OCI-LY7 (cell line): ENCODE data around the gene CERK. TPM values are rescaled to one million over a fixed set of nuclear protein-coding genes. Genes with fewer than 3 reads are reported as not detected.

Experiments
- BruUV-seq: library from RNA; stranded (reverse); fragments of 400-500 nt; replicated peaks from 2 replicates; lab custom pipeline; 2021; lab: Mats Ljungman, UMichigan
- CTCF ChIA-PET: fragments of 300-600 bp; sonication (Branson Sonifier 250); formaldehyde crosslinking; loops from one replicate; lab custom pipeline; 2022; ENCODE audit warnings: antibody characterized with exemption; ENCODE audit not compliant: unreplicated experiment; lab: Charles Lee
- POLR2A ChIA-PET: fragments of 300-600 bp; sonication (Branson Sonifier 250); formaldehyde crosslinking; loops from one replicate; lab custom pipeline; 2022; ENCODE audit warnings: antibody characterized with exemption; lab: Charles Lee
- DNase-seq: peaks from one replicate; pipeline ENCODE4 v3.0.0-alpha.2; 2015; ENCODE audit warnings: low spot score
- H2AFZ ChIP-seq: fragments of 200-600 bp; sonication (generic), shearing (Covaris generic); 2 replicates; pipeline ENCODE4 v1.6.1; 2014; ENCODE audit warnings: mild to moderate bottlenecking, antibody characterized with exemption, low read length, moderate library complexity
- H3K27ac ChIP-seq: fragments of 200-600 bp; sonication (generic); 2 replicates; pipeline ENCODE4 v1.5.1; 2014; ENCODE audit warnings: mixed run types, low read depth, mild to moderate bottlenecking, moderate library complexity, low read length, inconsistent platforms; ENCODE audit not compliant: poor library complexity, severe bottlenecking
- H3K36me3 ChIP-seq: fragments of 200-600 bp; sonication (generic); 2 replicates; pipeline ENCODE4 v1.6.1; 2014; ENCODE audit warnings: mild to moderate bottlenecking, antibody characterized with exemption, low read length, moderate library complexity, mixed read lengths; ENCODE audit not compliant: insufficient read depth
- H3K4me1 ChIP-seq: fragments of 200-600 bp; sonication (generic); 2 replicates; pipeline ENCODE4 v1.5.1; 2014; ENCODE audit warnings: mild to moderate bottlenecking, low read length; ENCODE audit not compliant: insufficient read depth, poor library complexity, severe bottlenecking
- H3K4me2 ChIP-seq: fragments of 200-600 bp; sonication (generic); 2 replicates; pipeline ENCODE4 v1.6.1; 2014; ENCODE audit warnings: mild to moderate bottlenecking, low read length
- H3K4me3 ChIP-seq: fragments of 200-600 bp; sonication (generic); 2 replicates; pipeline ENCODE4 v1.5.1; 2014; ENCODE audit warnings: mild to moderate bottlenecking, low read depth, low read length; ENCODE audit not compliant: poor library complexity, severe bottlenecking
- H3K79me2 ChIP-seq: fragments of 200-600 bp; sonication (generic); 2 replicates; pipeline ENCODE4 v1.6.1; 2016; ENCODE audit warnings: low read depth, mild to moderate bottlenecking, low read length, moderate library complexity, mixed read lengths; ENCODE audit not compliant: insufficient read depth
- H3K9me2 ChIP-seq: fragments of 200-600 bp; sonication (generic); 2 replicates; pipeline ENCODE4 v1.6.1; 2016; ENCODE audit warnings: mild to moderate bottlenecking, low read length, mixed read lengths; ENCODE audit not compliant: insufficient read depth
- H3K9me3 ChIP-seq: fragments of 200-600 bp; sonication (generic); 2 replicates; pipeline ENCODE4 v1.6.1; 2014; ENCODE audit warnings: mild to moderate bottlenecking, mixed run types, low read length, mixed read lengths
- H4K20me1 ChIP-seq: fragments of 200-600 bp; sonication (generic); 2 replicates; pipeline ENCODE4 v1.6.1; 2014; ENCODE audit warnings: mild to moderate bottlenecking, antibody characterized with exemption, low read length, moderate library complexity, mixed read lengths; ENCODE audit not compliant: insufficient read depth
- EZH2phosphoT487 ChIP-seq: fragments of 200-600 bp; sonication (generic); IDR thresholded peaks from 2 replicates; pipeline ENCODE4 v1.6.1; 2018; ENCODE audit warnings: low read depth, borderline replicate concordance, mild to moderate bottlenecking, mixed run types, antibody characterized with exemption, low read length, moderate library complexity, mixed read lengths
- intact Hi-C: fragments of 100-400 bp; cut with micrococcal nuclease; formaldehyde crosslinking; loops from one replicate; pipeline ENCODE4 v1.10.0; 2022; ENCODE audit not compliant: unreplicated experiment
- total RNA-seq, 2 experiments: library from RNA; depleted of rRNA in 1 of 2; stranded (reverse); fragments of >200 nt in 1 of 2; shearing (Covaris generic) in 1 of 2; gene quantifications; 2 replicates each; pipeline ENCODE4 v1.2.3, GENCODE V29; 2014 to 2022
- TF ChIP-seq, protein P1 (sequence below): fragments of 200-600 bp; sonication (generic); conservative IDR thresholded peaks from 2 replicates; pipeline ENCODE4 v1.5.1; 2014; ENCODE audit warnings: mild to moderate bottlenecking, antibody characterized with exemption, low read length, moderate library complexity, mixed read lengths

The CERK gene
- total RNA-seq, 2 experiments from 2014 or later = 36.6 to 48.1 TPM

- Histone ChIP-seq H3K9me3 (no peaks in the 10 kb centered on the region), H3K4me3 (no peak overlapping the region), H3K79me2 (no peaks in the 10 kb centered on the region), H2AFZ (no peak overlapping the region), H3K27ac (no peak overlapping the region), H3K4me1 (no peaks in the 10 kb centered on the region), H3K9me2 (no peaks in the 10 kb centered on the region), H3K4me2 (no peak overlapping the region), H3K36me3 (peaks cover 60% of the 10 kb centered on the region), H4K20me1 (no peaks in the 10 kb centered on the region)
- no TSS peak for BruUV-seq
- DNase-seq = no peak
- intact Hi-C loops = no loop called here
- TF ChIP-seq EZH2phosphoT487 = no peak
- TF ChIP-seq, protein P1, sequence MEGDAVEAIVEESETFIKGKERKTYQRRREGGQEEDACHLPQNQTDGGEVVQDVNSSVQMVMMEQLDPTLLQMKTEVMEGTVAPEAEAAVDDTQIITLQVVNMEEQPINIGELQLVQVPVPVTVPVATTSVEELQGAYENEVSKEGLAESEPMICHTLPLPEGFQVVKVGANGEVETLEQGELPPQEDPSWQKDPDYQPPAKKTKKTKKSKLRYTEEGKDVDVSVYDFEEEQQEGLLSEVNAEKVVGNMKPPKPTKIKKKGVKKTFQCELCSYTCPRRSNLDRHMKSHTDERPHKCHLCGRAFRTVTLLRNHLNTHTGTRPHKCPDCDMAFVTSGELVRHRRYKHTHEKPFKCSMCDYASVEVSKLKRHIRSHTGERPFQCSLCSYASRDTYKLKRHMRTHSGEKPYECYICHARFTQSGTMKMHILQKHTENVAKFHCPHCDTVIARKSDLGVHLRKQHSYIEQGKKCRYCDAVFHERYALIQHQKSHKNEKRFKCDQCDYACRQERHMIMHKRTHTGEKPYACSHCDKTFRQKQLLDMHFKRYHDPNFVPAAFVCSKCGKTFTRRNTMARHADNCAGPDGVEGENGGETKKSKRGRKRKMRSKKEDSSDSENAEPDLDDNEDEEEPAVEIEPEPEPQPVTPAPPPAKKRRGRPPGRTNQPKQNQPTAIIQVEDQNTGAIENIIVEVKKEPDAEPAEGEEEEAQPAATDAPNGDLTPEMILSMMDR = no peak
- POLR2A ChIA-PET = no interaction called here
- CTCF ChIA-PET = no interaction called here
Measured at GRCh38 chr22:46708766-46709330, 29.2 kb downstream of the CERK start.

- TF ChIP-seq, protein P1 = no peak
- no peak for TF ChIP-seq EZH2phosphoT487
- Histone ChIP-seq H2AFZ (no peak overlapping the region), H3K4me2 (no peak overlapping the region), H3K4me1 (no peaks in the 10 kb centered on the region), H3K4me3 (no peak overlapping the region), H3K9me2 (no peaks in the 10 kb centered on the region), H3K36me3 (peaks cover 62% of the 10 kb centered on the region), H3K27ac (no peak overlapping the region), H3K9me3 (no peaks in the 10 kb centered on the region), H3K79me2 (no peaks in the 10 kb centered on the region), H4K20me1 (no peaks in the 10 kb centered on the region)
- DNase-seq = no peak
- intact Hi-C loops = no loop called here
- ChIA-PET POLR2A (no interaction called here), CTCF (no interaction called here)
- no TSS peak for BruUV-seq
Measured at GRCh38 chr22:46707827-46708570, 30.1 kb downstream of the CERK start.

DNA sequence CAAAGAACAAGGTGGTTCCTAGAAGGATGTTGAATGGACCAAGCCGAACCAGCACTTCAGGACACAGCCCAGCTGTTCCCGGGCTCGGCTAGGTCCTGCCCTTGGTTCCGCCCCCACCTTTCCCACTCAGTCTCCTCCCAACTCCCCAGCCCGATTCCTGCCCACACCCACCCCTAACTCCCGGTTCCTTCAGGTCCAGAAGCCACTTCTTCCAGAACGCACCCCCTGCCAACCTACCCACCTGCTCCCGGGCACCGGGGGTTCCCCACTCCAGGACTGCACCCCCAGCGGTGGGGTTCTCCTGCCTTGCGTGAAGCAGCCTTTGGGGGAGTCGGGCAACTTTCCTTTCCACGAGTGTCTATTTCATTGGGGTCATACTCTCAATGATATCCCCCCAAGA, 30.7 kb downstream of the CERK start:
- no TSS peak for BruUV-seq
- peaks cover 67% of the 10 kb centered on the region for H3K36me3 ChIP-seq

More for the DNA sequence above, 30.7 kb downstream of the CERK start:
- no peaks in the 10 kb centered on the region for H3K4me1 ChIP-seq
- no peaks in the 10 kb centered on the region for H4K20me1 ChIP-seq
- H2AFZ ChIP-seq = no peak overlapping the region
- intact Hi-C loops = no loop called here
- ChIA-PET CTCF (no interaction called here), POLR2A (no interaction called here)
- H3K9me3 ChIP-seq = no peaks in the 10 kb centered on the region
- DNase-seq = no peak
- H3K9me2 ChIP-seq = no peaks in the 10 kb centered on the region
- no peak overlapping the region for H3K4me3 ChIP-seq
- no peak overlapping the region for H3K4me2 ChIP-seq
- H3K27ac ChIP-seq = no peak overlapping the region
- TF ChIP-seq, protein P1 = no peak
- TF ChIP-seq EZH2phosphoT487 = no peak
- H3K79me2 ChIP-seq = no peaks in the 10 kb centered on the region
